T-helper 9 cell (primary cell): Measurements from ENCODE around the gene ST3GAL5.
"Not testable (repeated sequence)": the region's sequence is repeated elsewhere in the genome, so short reads cannot be mapped to it uniquely, and the experiment has no call there.

ENCODE experiments used
- DNase-seq: peaks from one replicate; pipeline ENCODE4 v3.0.0-alpha.2; 2020

The ST3GAL5 gene

DNA sequence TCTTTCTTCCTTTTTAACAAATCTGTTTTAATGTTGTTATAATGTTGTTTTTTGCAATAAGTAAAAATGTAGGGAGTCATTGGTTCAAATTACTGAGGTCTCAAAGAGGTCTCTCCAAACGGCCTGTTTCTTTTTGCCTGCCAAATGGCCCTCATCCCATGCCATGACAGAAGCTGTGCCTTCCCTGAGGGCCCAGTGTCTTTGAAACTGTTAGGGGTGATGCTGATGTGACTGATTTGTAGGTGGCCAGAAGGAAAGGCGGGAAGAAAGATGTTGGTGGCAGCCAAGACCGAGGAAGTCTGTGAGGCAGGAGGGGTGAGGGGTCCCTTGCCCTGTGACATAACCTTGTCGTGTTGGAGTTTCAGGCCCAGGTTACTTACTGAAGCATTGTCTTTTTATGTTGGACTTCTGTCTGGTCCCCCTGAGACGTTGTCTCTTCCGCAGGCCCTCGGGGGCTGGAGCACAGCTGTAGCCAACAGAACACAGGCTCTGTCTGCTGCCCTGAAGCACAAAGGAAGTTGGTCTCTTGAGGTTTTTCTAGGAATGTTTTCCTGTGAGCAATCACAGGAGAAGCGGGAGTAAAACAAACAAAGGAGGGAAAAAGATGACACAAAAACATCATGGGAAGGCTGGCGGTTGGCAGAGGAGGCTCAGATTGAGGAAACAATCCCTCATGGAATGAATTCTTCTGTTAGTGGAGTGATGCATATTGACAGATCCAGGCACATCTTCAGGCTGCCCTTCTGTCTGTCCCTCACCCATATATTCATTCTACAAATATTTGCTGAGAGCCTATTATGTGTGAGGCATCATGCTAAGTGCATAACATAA, 4.9 kb upstream of the ST3GAL5 start:
- no peak for DNase-seq

GRCh38 chr2:85892216-85892944, 3.6 kb upstream of the ST3GAL5 start:
- DNase-seq: no peak

GRCh38 chr2:85890522-85891176, 1.9 kb upstream of the ST3GAL5 start:
- no peak for DNase-seq

DNA sequence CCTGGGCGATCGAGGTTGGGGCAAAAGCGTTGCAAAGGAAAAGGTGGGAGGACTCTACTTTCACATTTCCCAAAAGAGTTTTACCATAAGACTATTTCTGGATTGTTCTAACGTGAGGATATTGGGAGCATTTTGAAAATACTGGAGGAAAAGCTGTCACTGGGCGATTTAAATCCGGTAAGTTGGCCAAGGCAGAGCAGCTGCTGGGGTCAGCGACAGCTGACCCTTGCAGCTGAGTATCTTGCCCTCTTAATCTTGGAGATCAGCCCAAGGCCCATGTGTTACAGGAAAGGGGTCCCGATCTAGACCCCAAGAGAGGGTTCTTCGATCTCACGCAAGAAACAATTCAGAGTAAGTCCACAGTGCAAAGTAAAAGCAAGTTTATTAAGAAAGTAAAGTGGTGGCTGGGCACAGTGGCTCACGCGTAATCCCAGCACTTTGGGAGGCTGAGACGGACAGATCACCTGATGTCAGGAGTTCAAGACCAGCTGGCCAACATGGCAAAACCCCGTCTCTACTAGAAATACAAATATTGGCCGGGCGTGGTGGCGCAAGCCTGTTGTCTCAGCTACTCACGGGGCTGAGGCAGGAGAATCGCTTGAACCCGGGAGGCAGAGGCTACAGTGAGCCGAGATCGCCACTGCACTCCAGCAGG, 964 bp upstream of the ST3GAL5 start:
- DNase-seq: no peak

DNA sequence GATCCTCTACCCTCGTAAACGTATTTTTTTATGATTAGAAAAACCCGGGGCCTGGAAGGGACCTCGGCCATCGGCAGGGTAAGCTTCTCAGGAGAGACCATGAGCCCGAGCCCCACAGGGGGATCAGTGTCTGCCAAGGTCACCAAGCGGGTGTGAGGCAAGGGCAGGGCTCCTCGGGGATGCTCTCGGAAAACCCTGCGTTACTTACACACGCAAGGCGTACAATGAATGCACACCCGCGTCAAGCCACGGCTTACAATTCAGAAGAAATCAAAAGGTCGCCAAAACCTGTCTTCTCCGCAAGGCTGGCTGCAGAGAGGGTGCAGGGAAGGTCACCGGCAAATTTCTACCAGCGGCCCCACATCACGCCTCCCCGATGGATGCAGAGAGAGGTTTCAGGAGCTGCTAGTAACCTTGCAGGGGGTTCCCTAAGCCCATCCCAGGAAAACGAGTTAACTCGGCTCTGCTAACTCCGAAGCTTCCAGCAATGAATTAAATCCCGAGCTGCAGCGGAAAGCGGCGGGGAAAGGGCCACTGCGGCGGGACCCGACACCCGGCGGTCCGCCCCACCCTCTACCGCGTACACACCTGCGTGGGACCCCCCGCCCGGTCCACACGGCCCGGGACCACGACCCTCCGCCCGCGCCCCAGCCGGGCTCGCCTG, 638 bp downstream of the ST3GAL5 start:
- peak; percentile 7 for DNase-seq

DNA sequence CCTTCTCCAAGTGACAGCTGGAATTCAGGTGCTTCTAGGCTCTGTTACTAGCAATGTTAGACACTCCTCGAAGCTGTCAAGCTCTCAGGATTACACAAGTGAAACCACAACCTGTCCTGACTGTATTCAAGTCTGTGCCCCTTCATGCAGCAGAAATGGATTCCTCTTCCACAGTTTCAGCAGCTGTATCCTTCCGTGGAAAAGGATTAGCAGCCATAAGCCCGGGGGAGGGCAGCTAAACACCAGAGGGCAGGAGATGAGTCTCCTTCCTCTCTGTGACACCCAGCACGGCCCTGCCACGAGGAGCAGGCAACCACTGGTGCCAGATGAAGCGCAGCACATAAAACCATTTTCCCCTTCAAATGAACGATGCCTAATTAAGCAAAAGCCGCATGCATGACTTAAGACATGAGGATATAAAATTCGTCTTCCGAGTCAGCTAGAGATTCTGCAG, 1.2 kb downstream of the ST3GAL5 start:
- peak; percentile 35 for DNase-seq

DNA sequence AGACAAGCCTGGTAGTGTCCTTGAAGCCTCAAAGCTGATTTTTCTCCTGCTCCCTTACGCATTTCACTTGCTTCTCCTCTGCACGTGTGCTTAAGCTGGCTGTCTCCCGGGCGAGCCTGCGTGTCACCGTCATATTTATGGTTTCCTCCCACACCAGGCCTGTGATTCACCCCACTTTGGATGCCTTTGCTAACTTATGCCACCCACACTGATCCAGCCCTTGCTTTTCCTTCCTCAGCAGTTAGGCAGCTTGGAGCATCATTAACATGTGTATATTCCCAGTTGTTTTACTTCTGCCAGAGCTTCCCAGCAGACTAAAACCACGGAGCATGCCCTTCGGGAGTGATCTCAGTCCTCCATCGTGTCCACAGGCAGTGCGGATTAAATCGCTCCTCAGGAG, 2.2 kb downstream of the ST3GAL5 start:
- DNase-seq: no peak

DNA sequence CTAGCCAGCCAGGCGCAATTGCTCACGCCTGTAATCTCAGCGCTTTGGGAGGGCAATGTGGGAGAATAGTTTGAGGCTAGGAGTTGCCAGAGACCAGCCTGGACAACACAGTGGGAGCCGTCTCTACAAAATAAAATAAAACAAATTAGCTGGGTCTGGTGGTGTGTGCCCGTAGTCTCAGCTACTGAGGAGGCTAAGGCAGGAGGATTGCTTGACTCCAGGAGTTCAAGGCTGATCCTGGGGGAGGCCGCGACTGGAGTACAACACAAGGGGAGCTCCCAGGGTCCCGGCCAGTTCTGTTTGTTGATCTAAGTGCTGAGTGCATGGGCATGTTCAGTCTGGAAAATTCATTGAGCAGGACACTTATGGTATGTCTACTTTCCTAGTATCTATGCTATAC, 2.6 kb downstream of the ST3GAL5 start:
- DNase-seq: no peak

GRCh38 chr2:85881781-85882180, 7.0 kb downstream of the ST3GAL5 start:
- not testable (repeated sequence) for DNase-seq

DNA sequence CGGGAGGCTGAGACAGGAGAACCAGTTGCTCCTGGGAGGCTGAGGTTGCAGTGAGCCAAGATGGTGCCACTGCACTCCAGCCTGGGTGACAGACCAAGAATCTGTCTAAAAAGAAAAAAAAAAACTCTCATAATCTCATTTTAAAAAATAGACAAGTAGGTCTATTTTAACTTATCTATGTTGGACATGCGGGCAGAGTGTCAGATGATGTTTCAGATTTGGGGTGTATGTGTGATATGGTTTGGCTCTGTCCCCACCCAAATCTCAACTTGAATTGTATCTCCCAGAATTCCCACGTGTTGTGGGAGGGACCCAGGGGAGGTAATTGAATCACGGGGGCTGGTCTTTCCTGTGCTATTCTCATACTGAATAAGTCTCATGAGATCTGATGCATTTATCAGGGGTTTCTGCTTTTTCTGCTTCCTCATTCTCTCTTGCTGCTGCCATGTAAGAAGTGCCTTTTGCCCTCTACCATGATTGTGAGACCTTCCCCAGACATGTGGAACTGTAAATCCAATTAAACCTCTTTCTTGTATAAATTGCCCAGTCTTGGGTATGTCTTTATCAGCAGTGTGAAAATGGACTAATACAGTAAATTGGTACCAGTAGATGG, 8.0 kb downstream of the ST3GAL5 start:
- not testable (repeated sequence) for DNase-seq

- no peak for DNase-seq
Measured at GRCh38 chr2:85878719-85879370, 9.9 kb downstream of the ST3GAL5 start.

GRCh38 chr2:85875350-85876050, 13.3 kb downstream of the ST3GAL5 start:
- DNase-seq: no peak

DNA sequence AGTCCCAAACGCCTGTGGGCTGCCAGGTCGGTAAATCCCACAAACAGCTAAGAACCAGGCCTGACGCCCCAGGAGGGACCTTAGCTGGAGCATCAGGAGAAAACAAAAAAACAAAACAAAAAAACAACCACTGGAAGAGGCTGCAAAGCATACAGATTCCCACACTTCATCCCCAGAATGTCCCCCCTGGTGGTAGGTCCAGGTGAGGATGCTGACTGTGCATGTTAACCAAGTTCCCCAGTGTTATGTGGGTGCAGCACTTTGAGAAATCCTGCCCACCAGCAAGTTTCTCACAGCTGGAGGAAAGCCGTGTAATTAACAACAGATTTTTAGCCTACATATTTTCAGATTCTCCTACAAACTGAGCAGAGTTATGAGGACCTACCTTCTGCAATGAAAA, 15.1 kb downstream of the ST3GAL5 start:
- no peak for DNase-seq

DNA sequence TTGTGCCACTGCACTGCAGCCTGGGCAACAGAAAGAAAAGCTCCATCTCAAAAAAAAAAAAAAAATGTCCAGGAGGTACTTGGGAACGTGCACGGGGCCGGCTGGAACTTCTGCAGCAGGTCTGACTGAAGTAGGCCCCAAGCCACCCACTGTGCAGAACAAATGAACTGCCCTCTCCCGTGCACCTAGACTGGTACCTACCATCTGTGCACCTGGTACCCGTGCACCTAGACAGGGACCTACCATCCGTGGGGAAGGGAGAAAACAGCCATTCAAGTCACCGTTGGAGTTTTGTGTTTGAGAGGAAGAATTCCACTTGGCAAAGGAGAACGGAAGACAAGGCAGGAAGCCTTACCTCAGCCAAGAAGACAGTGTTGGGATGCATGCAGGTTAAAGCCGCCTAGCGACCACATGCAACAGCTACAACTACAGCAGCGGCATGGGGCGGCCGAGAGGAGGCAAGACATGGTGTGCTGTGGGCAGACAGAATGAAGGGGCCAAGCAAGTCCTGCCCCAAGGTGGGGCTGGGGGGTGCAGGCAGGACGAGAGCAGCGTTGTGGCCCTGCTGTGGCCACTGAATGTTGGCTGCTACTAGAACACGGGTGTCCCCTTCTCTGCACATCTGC, 16.1 kb downstream of the ST3GAL5 start:
- DNase-seq: no peak

- no peak for DNase-seq
Measured at GRCh38 chr2:85871494-85872164, 17.2 kb downstream of the ST3GAL5 start.

DNA sequence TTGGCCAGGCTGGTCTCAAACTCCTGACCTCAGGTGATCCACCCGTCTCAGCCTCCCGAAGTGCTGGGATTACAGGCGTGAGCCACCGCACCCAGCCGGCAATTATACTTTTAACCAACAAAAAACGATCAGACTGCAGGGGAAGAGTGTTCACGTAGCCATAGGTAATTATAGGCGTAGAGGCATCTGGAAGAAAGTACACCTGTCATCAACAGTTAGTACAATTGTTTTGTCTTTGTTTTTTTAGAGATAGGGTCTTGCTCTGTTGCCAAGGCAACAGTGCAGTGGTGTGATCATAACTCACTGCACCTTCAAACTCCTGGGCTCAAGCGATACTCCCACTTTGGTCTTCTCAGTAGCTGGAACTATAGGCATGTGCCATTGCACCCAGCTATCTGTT, 20.0 kb downstream of the ST3GAL5 start:
- no peak for DNase-seq

DNA sequence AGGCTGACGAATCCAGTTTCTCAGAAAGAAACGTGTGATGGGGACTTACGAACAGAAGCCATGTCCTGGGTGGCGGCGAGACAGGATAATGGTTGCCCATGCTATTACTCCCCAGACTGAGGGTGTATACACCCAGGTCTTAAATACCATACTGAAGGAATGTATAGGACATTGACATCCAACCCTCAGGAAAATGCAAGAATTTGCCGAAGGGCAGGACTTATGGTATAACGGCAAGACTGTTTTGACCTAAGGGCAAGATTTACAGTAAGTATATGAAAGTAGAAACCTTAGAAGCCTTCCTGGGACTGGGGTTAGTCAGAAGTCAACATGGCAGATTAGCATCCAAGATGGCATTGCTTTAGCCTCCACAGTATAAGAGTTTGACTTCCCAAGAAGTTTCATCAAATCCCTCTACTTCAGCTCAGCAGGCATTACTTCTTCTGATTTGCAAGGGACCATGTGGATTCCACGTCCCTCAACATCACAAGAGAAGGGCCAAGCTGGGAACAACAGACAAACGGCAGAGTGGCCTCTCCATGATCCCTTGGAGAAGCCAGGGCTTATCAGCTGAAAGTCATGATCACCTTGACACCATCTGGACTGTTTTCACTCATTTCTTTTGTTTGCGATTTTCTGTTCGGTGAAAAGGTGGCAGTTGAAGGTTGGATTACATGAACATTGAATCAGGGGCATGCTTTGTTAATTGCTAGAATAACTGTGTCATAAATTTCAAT, 21.1 kb downstream of the ST3GAL5 start:
- DNase-seq: no peak

GRCh38 chr2:85867121-85867520, 21.7 kb downstream of the ST3GAL5 start:
- DNase-seq: no peak

- no peak for DNase-seq
Measured at GRCh38 chr2:85866165-85866659, 22.6 kb downstream of the ST3GAL5 start.
